Activated CD4-positive, CD25-positive, alpha-beta regulatory T cell (primary cell): ENCODE data around the gene CRB3.
"Not testable (repeated sequence)": the region's sequence is repeated elsewhere in the genome, so short reads cannot be mapped to it uniquely, and the experiment has no call there.

Source experiments
- DNase-seq, 4 experiments: peaks; one replicate each; lab custom pipeline; 2025; lab: John Stamatoyannopoulos, UW

CRB3 gene

DNA sequence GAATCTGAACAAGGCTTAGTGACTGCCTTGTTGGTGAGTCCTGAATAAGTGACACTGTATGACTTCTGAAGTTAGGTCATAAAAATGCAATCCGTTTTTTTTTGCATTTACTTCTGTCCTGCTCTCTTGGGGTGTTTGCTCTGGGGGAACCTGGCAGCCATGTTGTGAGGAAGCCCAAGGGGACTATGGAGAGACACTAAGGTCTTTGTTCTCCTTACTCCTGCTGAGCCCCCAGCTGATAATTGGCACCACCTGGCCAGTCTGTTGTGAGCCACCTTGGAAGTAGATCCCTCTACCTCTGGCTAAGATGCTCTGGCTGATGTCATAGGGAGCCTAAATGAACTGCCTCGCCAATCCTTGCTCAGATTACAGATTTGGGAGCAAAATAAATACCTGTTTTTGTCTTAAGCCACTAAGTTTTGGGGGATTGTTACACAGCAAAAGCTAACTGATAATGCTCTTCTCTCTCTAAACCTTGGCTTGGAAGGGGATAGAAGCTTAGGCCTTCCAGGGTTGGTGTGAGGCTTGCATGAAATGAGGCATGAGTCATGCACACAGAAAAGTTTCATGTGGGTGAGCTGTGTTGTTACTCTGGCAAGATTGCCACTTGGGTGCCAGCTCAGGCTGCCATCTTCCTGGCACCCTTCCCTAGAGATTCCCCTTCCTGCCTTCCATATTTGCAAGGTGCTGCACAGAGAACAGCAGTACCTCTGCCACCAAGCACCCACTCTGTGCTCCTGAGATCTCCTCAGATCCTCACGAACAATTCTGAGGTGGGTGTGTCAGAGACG lies 27.9 kb downstream of the CRB3 start:
- DNase-seq, result no peak

DNA sequence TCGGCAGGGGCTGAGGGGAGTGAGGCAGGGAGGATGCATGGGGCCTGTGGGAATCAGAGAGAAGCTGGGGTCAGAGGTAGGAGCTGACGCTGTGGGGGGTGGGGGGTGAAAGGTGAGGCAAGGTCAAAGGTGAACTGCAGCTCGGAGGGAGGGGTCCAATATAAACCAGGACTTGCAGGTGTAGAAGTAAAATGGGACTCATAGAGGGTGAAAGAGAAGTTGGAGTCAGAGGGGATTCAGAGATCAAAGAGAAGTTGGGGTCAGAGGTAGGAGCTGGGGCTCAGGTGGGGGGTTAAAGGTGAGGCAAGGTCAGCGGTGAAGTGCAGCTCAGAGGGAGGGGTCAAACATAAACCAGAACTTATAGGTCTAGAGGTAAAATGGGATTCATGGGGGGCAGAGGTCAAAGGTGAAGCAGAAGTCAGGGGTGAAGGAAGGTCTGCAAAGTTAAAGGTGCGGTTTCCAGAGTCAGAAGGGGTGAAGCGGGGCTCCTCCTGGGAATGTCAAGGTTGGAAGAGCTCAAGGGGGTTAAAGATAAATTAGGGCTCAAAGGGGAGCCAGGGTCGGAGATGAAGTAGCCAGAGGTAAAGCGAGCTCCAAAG lies 30.5 kb downstream of the CRB3 start:
- no peak for DNase-seq

DNA sequence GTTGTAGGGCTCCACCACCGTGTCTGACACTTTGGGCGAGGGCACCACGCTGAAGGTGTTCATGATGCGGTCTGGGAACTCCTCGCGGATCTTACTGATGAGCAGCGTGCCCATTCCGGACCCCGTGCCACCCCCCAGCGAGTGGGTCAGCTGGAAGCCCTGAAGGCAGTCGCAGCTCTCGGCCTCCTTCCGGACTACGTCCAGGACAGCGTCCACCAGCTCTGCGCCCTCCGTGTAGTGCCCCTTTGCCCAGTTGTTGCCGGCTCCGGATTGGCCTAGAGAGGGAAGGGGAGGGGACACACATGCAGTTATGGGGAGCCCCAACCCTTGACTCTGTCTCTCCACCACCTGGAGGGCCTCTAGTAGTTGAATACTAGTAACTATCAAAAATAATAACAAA lies 31.9 kb downstream of the CRB3 start:
- DNase-seq, result no peak

DNA sequence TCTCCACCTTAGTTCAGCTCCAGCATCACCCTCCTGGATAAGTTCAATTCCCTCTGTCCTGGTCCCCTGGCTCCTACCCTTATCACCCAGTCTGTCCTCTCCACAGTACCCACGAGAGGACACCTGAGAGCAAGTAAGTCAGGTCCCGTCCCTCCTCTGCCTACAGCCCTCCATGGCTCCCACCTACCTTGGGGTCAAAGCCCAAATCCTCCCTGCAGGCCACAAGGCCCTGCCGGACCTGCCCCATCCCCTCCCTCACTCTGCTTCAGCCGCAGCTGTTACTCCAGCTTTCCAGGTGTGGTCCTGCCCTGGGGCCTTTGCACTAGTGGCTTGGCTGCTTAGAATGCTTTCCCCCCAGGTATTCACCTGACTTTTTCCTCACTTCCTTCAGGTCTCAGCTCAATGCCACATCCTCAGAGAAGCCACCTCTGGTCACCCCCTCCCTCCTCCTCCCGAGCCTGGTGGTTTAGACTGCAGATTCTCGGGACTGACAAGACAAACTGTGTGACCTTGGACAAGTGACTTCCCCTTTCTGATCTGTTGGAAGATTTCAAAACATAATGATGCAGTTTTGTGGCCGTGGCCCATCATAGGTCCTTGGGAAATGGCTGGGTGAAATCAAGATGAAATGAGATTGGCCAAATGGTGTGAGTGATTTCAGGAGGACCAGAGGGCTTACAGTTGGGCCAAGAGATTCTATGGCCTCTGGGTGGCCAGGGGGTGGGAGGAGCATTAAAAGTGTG lies 34.4 kb downstream of the CRB3 start:
- no peak for DNase-seq

DNA sequence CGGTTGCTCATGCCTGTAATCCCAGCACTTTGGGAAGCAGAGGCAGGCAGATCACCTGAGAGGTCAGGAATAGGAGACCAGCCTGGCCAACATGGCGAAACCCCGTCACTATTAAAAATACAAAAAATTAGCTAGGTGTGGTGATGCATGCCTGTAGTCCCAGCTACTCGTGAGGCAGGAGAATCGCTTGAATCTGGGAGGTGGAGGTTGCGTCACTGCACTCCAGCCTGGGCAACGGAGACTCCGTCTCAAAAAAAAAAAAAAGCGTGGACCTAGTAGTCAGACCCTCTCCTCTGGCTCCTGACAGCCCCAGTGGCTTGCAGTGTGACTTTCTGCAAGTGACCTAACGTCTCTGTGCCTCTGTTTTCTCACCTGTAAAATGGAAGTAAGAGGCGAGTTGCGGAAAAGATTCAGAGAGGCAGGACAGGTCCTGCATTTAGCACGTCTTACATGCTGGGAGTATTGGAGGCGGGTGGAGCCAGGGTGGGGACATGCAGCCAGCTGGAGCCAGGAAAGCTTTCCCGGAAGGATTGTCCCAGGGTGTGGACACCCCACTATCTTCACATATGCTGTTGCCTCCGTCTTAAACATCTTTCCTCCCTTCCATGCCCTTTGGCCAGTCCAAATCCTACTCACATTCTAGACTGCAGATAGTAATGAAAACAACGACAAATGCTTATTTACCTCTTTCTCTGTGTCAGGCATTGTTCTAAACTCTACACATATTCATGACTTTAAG lies 35.1 kb downstream of the CRB3 start:
- no peak for DNase-seq

DNA sequence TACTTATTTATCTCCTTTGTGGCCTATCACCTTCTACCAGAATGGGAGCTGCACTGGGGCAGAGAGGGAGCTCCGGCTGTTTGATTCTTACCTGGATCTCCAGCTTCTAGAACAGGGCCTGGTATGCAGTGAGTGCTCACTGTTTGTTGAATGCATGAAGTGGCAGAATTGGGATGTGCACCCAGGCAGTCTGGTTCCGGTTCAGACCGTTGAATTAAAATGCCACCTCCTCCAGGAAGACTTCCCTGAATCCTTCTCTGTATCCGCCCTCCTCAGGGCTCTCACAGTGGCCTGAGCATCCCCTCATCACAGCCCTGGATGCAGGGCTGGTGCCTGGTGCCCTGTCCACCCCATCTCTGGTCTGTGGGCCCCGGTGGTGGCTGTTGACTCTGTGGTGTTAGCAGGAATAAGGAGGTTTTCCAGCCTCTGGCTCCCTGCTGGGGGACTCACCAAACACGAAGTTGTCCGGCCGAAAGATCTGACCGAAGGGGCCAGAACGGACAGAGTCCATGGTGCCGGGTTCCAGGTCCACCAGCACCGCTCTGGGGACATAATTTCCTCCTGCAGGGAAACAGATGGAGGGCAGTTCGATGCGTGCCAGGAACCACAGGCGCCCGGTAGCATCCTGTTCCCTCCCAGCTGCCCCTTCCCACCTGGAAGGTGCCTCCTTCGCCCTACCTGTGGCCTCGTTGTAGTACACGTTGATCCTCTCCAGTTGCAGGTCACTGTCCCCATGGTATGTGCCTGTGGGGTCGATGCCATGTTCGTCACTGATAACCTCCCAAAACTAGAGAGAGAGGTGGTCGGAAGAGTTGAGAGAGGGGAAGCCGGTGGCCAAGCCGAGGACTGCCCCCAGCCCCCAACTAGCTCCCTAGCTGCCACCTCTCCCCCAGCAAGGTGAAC lies 37.0 kb downstream of the CRB3 start:
- no peak for DNase-seq

DNA sequence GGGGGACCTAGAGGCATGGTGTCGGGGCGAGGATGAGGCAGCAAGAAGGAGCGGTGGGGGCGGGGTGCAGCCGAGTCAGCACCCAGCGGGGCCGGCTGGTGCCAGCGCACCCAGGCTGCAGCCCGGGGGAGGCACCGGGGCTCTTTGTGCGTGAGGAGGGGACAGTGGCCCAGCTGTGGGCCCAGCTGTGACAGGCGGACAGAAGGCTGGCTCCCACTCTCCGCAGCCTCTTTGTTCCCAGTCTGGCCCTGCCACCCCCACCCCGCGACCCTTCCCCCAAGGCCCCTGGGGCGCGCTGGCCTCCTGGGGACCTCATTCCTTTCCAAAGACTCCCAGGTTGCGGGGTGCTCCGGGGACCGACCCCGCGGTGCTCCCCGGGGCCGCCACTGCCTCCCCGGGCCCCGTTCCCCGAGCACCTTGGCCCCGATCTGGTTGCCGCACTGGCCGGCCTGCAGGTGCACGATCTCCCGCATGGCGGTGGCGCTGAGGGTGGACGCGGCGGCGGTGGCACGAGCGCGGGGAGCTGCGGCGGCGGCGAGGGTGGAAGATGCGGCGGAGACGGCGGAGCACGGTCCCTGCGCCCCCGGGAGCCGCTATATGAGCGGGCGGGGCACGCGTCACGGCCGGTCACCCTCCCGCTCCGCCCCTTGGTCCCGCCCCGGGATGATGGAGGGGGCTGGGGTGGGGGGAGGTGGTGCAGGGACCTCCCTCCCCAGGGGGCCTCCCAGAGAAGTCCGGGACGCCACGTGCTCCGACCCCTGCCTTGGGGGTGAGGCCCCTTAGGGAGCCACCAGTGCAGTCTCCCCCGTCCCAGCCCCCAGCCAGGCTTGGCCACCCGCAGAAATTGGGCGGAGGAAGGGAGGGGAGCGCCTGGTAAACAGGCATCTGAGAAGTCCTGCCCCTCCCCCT lies 37.9 kb downstream of the CRB3 start, which contains the start of gene TUBB4A:
TUBB4A (minus strand) TSS at position 570 of the 909 bp plus-strand sequence; CDS start at position 473, 97 bp downstream.
- no peak for DNase-seq

DNA sequence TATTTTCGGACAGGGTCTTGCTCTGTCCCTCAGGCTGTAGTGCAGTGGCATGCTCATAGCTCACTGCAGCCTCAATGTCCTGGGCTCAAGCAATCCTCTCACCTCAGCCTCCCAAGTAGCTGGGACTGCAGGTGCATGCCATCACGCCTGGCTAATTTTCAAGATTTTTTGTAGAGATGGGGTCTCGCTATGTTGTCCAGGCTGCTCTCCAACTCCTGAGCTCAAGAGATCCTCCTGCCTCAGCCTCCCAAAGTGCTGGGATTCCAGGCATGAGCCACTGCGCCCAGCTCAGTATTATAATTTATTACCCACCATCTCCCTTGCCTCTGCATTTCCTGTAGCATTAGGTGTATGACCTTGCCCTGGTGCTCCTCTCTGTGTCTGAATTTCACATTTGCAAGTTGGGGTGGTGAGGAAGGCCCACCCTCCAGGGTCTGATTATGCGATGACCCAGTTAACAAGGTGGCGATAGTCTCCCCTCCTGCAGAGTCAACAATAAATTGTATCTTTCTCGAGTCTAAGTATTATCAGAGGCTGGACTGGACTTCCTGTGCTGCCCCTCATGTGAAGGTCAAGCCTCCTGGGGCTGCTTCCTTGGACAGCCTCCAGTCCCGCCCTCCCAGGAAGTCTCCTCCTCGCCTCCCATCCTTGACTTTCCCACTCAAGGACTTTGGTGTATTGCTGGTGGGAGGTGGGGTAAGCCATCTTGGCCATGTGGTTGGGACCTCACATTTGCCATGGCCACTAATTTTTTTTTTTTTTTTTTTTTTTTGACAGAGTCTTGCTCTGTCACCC lies 39.5 kb downstream of the CRB3 start:
- DNase-seq, result no peak

DNA sequence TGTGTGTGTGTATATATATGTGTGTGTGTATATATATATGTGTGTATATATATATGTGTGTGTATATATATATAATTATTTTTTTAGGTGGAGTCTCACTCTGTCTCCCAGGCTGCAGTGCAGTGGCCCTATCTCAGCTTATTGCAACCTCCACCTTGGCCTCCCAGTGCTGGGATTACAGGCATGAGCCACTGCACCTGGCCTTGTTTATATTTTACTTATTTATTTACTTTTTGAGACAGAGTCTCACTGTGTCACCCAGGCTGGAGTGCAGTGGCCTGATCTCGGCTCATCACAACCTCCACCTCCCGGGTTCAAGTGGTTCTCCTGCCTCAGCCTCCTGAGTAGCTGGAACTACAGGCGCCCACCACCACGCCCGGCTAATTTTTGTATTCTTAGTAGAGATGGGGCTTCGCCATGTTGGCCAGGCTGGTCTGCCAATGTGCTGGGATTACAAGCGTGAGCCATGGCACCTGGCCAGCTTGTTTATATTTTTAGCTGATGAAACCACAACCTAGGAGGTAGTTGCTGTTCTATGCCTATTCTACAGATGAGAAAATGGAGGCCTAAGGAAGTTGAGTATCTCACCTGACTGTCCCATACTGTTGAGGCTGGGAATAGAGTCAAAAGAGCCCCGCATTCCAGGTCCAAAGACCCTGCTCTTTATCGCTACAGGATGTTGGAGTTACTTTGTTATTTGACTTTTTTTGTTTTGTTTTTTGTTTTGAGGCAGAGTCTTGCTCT lies 44.1 kb downstream of the CRB3 start:
- not testable (repeated sequence) for DNase-seq

DNA sequence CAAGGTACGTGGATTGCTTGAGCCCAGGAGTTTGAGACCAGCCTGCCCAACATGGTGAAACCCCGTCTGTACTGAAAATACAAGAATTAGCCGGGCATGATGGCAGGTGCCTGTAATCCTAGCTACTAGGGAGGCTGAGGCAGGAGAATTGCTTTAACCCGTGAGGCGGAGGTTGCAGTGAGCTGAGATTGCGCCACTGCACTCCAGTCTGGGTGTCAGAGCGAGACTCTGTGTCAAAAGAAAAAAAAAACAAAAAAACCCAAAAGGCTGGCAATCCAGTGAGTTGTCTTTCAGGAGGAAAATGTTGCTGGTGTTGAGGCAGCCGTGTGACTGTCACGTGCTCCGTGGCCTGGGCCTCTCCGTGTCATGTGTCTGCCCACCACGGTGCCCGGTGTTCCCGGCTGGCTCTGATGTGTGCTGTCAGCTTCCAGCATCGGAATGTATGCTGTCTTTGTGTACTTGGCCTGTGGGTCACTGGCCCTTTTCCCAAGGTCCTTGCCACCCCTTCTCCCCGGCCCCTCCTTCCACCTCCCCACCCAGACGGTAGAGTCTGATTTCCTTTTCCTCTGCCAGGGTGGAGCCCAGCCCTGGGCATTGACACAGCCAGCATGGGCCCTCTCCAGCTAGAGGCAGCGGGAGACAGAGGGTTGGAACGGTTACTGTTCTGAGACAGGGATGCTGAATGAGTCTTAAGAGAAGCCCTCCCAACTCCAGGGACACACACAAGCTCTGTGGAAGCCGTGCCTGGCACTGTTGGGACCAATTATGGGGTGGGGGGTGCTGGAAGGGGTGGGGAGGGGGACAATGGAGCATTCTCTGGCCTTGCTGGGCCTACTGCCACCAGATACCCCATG lies 45.3 kb downstream of the CRB3 start:
- DNase-seq, result no peak

DNA sequence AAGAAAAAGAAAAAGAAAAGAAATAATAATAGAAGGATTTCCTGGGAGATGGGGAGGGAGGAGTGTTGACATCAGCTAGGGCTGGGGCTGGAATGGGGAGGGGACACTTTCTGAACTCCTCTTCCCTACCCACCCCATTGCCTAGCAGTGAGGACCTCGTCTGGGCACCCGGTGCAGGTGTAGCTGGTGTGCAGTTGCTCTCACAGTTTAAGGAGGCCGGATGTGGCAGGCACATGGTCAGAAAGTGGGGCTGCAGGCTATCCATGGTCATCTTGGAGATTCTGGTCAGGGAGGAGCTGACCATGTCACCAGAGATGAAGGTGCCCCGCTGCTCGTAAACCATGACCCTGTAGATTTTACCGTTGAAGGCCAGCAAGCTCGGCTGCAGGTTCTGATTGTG lies 46.5 kb downstream of the CRB3 start:
- DNase-seq, result no peak

DNA sequence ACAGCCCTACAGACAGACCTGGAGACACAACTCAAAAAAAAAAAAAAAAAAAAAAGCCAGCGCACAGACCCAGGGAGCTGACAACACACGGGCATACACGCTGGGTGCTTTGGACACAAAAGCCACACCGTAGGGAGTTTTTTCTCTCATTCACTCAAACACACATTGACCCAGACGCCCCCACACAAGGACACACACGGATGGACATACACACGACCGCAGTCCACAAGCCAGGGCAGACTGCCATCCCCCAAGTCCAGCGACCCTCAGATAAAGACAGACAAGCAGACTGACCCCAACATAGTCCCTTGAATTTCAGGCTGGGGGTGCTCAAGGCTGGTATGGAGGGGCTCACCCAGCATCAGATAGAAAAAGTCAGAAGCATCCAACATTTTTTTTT lies 50.0 kb downstream of the CRB3 start:
- DNase-seq, result no peak

DNA sequence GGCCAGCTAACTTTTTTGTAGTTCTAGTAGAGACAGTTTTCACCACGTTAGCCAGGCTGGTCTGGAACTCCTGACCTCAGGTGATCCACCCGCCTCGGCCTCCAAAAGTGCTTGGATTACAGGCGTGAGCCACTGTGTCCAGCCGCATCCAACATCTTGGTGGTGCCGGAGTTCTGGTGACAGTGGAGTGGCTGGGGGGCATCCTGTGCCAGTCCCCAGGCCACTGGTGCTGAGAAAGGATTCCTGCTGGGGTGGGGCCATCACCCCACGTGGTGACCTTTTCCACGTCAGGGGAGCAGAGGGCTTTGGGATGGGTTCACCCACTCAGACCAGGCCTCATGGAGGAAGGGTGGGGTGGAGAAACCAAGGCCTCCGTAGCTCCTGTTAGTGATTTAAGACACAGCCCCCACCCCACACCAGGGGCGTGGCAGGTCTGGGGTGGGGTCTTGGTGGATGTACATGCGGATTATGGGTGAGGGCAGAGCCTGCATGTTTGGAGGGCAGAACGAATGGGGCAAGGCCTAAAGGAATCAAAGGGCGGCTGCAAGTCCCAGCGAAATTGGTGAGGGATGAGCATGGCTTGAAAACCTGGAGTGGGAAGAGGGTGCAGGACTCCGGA lies 51.0 kb downstream of the CRB3 start:
- DNase-seq, result no peak

DNA sequence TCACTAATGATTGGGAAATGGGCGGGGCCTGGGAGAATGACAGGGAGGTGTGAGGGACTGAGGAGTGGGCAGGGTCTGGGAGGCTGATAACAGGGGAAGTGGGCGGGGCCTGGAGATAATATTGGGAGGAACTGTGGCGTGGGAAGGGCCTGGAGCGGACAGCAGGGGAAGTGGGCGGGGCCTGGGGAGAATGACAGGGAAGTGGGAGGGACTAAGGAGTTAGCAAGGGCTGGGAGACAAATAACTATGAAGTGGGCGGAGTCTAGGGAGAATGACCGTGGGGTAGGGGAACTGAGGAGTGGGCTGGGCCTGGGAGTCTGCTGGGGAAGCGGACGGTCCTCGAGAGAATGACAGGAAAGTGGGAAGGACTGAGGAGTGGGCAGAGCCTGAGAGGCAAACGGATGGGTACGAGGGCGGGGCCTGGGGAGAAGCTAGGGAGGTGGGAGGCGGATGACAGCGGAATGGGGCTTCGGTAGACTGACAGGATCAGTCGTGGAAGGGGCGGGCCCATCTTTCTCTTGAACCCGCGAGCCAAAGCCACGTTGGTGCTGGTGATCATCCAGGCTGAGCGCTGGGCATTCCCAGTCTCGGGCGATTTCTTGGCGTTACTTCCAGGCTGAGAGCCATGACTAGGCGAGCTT lies 52.1 kb downstream of the CRB3 start:
- peak in 3 of 4 experiments; percentile 31 to 54 (median 47) for DNase-seq
